HG03097 (cell line): Measurements from ENCODE around the gene TMEM255B.

Experiments
- ATAC-seq: cut with Tn5 transposase; IDR thresholded peaks from one replicate; pipeline ENCODE4 v1.9.1; 2021; ENCODE audit not compliant: unreplicated experiment, low FRiP score

The TMEM255B gene

GRCh38 chr13:113765564-113765910, 6.5 kb downstream of the TMEM255B start:
- no peak for ATAC-seq

- no peak for ATAC-seq
Observed at GRCh38 chr13:113766035-113766800, 7.2 kb downstream of the TMEM255B start.

GRCh38 chr13:113767366-113767765, 8.3 kb downstream of the TMEM255B start:
- no peak for ATAC-seq

GRCh38 chr13:113768018-113768905, 9.2 kb downstream of the TMEM255B start:
- no peak for ATAC-seq

GRCh38 chr13:113769106-113769505, 10.1 kb downstream of the TMEM255B start:
- no peak for ATAC-seq

GRCh38 chr13:113769881-113770280, 10.9 kb downstream of the TMEM255B start:
- ATAC-seq, result no peak

GRCh38 chr13:113770441-113770840, 11.4 kb downstream of the TMEM255B start:
- ATAC-seq, result no peak

- ATAC-seq, result no peak
Observed at GRCh38 chr13:113770937-113771336, 11.9 kb downstream of the TMEM255B start.

- ATAC-seq, result no peak
Observed at GRCh38 chr13:113771709-113772331, 12.8 kb downstream of the TMEM255B start.

- ATAC-seq, result no peak
Observed at GRCh38 chr13:113774177-113775107, 15.4 kb downstream of the TMEM255B start.

- ATAC-seq, result no peak
Observed at GRCh38 chr13:113775451-113776145, 16.6 kb downstream of the TMEM255B start.

- no peak for ATAC-seq
Observed at GRCh38 chr13:113776231-113777125, 17.5 kb downstream of the TMEM255B start.

- no peak for ATAC-seq
Observed at GRCh38 chr13:113777311-113778260, 18.6 kb downstream of the TMEM255B start.

GRCh38 chr13:113781571-113781970, 22.5 kb downstream of the TMEM255B start:
- ATAC-seq, result no peak

GRCh38 chr13:113782472-113782871, 23.4 kb downstream of the TMEM255B start:
- ATAC-seq, result no peak

GRCh38 chr13:113783200-113783881, 24.3 kb downstream of the TMEM255B start:
- ATAC-seq, result no peak
